Central memory CD8-positive, alpha-beta T cell (primary cell): ENCODE measurements around the gene CNTNAP5.
"Not testable (repeated sequence)": the region's sequence is repeated elsewhere in the genome, so short reads cannot be mapped to it uniquely, and the experiment has no call there.

Source experiments
- ATAC-seq: fragments of 150-1000 bp; cut with Tn5 transposase; replicated peaks from 2 replicates; pipeline ENCODE4 v1.10.0; 2022; ENCODE audit warnings: mild to moderate bottlenecking, moderate FRiP score, moderate number of reproducible peaks; ENCODE audit not compliant: poor library complexity, severe bottlenecking; ENCODE audit errors: extremely low read depth
- DNase-seq, 2 donors: peaks; one replicate each; pipeline ENCODE4 v3.0.0; 2021; ENCODE audit warnings: low spot score in 2 of 2
- H3K27ac Mint-ChIP-seq: one replicate; pipeline ENCODE4 v1.8.0; 2022; ENCODE audit warnings: low read depth, mild to moderate bottlenecking, moderate library complexity, mixed read lengths
- H3K27me3 Mint-ChIP-seq: one replicate; pipeline ENCODE4 v1.8.0; 2022; ENCODE audit warnings: mixed read lengths
- H3K36me3 Mint-ChIP-seq: one replicate; pipeline ENCODE4 v1.8.0; 2022; ENCODE audit warnings: mild to moderate bottlenecking, moderate library complexity, mixed read lengths; ENCODE audit not compliant: insufficient read depth
- H3K4me1 Mint-ChIP-seq: one replicate; pipeline ENCODE4 v1.8.0; 2022; ENCODE audit warnings: mixed read lengths
- H3K4me3 Mint-ChIP-seq: one replicate; pipeline ENCODE4 v1.8.0; 2022; ENCODE audit warnings: mild to moderate bottlenecking, moderate library complexity, mixed read lengths
- H3K9me3 Mint-ChIP-seq: one replicate; pipeline ENCODE4 v1.8.0; 2022; ENCODE audit warnings: mixed read lengths

Gene CNTNAP5

GRCh38 chr2:124325667-124326440 lies 300.8 kb downstream of the CNTNAP5 start:
- DNase-seq (no peak), ATAC-seq (no peak)
- H3K4me3 Mint-ChIP-seq: no peak overlapping the region
- H3K27me3 Mint-ChIP-seq: no peaks in the 10 kb centered on the region
- H3K4me1 Mint-ChIP-seq: no peaks in the 10 kb centered on the region
- no peak overlapping the region for H3K27ac Mint-ChIP-seq
- H3K36me3 Mint-ChIP-seq: no peaks in the 10 kb centered on the region
- H3K9me3 Mint-ChIP-seq: peaks cover 48% of the 10 kb centered on the region

GRCh38 chr2:124327303-124327702 lies 302.2 kb downstream of the CNTNAP5 start:
- H3K36me3 Mint-ChIP-seq: no peaks in the 10 kb centered on the region

GRCh38 chr2:124328397-124328796 lies 303.3 kb downstream of the CNTNAP5 start:
- Mint-ChIP-seq H3K9me3 (peaks cover 46% of the 10 kb centered on the region), H3K27me3 (no peaks in the 10 kb centered on the region), H3K4me1 (no peaks in the 10 kb centered on the region), H3K36me3 (no peaks in the 10 kb centered on the region), H3K4me3 (no peak overlapping the region), H3K27ac (no peak overlapping the region)
- ATAC-seq: no peak
- DNase-seq: no peak

More at GRCh38 chr2:124327303-124327702, 302.2 kb downstream of the CNTNAP5 start:
- Mint-ChIP-seq H3K9me3 (peaks cover 46% of the 10 kb centered on the region), H3K4me1 (no peaks in the 10 kb centered on the region), H3K27me3 (no peaks in the 10 kb centered on the region), H3K4me3 (no peak overlapping the region), H3K27ac (no peak overlapping the region)
- DNase-seq (no peak), ATAC-seq (no peak)

- no peaks in the 10 kb centered on the region for H3K36me3 Mint-ChIP-seq
- no peak overlapping the region for H3K4me3 Mint-ChIP-seq
- no peaks in the 10 kb centered on the region for H3K27me3 Mint-ChIP-seq
- H3K4me1 Mint-ChIP-seq: no peaks in the 10 kb centered on the region
- H3K27ac Mint-ChIP-seq: no peak overlapping the region
- peaks cover 16% of the 10 kb centered on the region for H3K9me3 Mint-ChIP-seq
- DNase-seq (no peak), ATAC-seq (no peak)
These were observed 308.7 kb downstream of the CNTNAP5 start for GRCh38 chr2:124333784-124334183.

DNA sequence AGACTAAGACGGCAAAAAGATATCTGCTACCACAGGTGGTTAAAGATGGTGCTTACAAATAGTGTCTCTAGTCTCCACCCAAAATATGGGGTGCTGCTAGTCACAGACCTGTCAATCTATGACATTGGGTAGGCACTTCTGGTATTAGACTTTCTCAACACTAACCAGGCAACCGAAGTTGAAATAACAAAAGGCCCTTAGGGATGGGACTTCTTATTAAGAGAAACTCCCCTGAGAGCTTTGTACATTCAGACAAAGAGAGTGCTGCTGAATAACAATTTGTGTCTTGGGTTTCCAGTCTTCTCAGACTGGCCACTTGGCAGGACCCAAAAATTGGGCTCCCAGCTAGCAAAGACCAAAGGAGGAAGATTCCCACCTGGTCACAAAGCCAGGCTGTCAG lies 310.0 kb downstream of the CNTNAP5 start:
- Mint-ChIP-seq H3K4me1 (no peaks in the 10 kb centered on the region), H3K27me3 (no peaks in the 10 kb centered on the region), H3K27ac (no peak overlapping the region), H3K36me3 (no peaks in the 10 kb centered on the region), H3K4me3 (no peak overlapping the region), H3K9me3 (peaks cover 21% of the 10 kb centered on the region)
- DNase-seq: no peak
- no peak for ATAC-seq

DNA sequence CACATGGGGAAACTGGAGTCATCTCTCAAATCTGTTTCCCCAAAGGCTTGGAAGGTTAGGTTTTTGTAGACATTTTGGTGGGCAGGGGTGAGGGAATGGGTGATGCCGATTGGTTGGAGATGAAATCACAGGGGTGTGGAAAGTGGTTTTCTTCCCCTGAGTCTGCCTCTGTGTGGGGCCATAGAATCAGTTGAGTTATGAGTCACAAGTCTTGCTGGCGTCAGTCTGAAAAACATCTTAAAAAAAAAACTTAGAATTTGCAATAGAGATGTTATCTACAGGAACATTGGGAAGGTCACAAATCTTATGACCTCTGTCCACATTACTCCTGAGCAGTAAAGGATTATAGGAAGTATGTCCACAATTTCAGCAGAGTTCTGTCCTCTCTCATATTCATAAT lies 314.6 kb downstream of the CNTNAP5 start:
- no peaks in the 10 kb centered on the region for H3K4me1 Mint-ChIP-seq
- no peaks in the 10 kb centered on the region for H3K27me3 Mint-ChIP-seq
- H3K4me3 Mint-ChIP-seq: no peak overlapping the region
- no peaks in the 10 kb centered on the region for H3K36me3 Mint-ChIP-seq
- peaks cover 25% of the 10 kb centered on the region for H3K9me3 Mint-ChIP-seq
- H3K27ac Mint-ChIP-seq: no peak overlapping the region
- ATAC-seq (no peak), DNase-seq (no peak)

GRCh38 chr2:124343827-124344498 lies 318.9 kb downstream of the CNTNAP5 start:
- no peaks in the 10 kb centered on the region for H3K4me1 Mint-ChIP-seq
- ATAC-seq (no peak), DNase-seq (no peak)
- H3K27ac Mint-ChIP-seq: no peak overlapping the region
- no peaks in the 10 kb centered on the region for H3K36me3 Mint-ChIP-seq
- H3K27me3 Mint-ChIP-seq: no peaks in the 10 kb centered on the region
- H3K4me3 Mint-ChIP-seq: no peak overlapping the region
- H3K9me3 Mint-ChIP-seq: peaks cover 20% of the 10 kb centered on the region

- no peak for DNase-seq
- H3K4me1 Mint-ChIP-seq: no peaks in the 10 kb centered on the region
- H3K27ac Mint-ChIP-seq: no peak overlapping the region
- no peak for ATAC-seq
- H3K4me3 Mint-ChIP-seq: no peak overlapping the region
- no peaks in the 10 kb centered on the region for H3K27me3 Mint-ChIP-seq
- H3K36me3 Mint-ChIP-seq: no peaks in the 10 kb centered on the region
- peaks cover 16% of the 10 kb centered on the region for H3K9me3 Mint-ChIP-seq
These were observed 322.1 kb downstream of the CNTNAP5 start for GRCh38 chr2:124347209-124347608.

- H3K27ac Mint-ChIP-seq: no peak overlapping the region
- no peaks in the 10 kb centered on the region for H3K4me1 Mint-ChIP-seq
- H3K27me3 Mint-ChIP-seq: no peaks in the 10 kb centered on the region
- H3K9me3 Mint-ChIP-seq: peaks cover 20% of the 10 kb centered on the region
- H3K36me3 Mint-ChIP-seq: no peaks in the 10 kb centered on the region
- ATAC-seq (no peak), DNase-seq (no peak)
- H3K4me3 Mint-ChIP-seq: no peak overlapping the region
These were observed 328.6 kb downstream of the CNTNAP5 start for GRCh38 chr2:124353656-124354055.

- ATAC-seq: no peak
- Mint-ChIP-seq H3K4me3 (no peak overlapping the region), H3K9me3 (peaks cover 15% of the 10 kb centered on the region), H3K27me3 (no peaks in the 10 kb centered on the region), H3K27ac (no peak overlapping the region), H3K4me1 (no peaks in the 10 kb centered on the region), H3K36me3 (no peaks in the 10 kb centered on the region)
- no peak for DNase-seq
These were observed 329.4 kb downstream of the CNTNAP5 start for GRCh38 chr2:124354466-124354865.

DNA sequence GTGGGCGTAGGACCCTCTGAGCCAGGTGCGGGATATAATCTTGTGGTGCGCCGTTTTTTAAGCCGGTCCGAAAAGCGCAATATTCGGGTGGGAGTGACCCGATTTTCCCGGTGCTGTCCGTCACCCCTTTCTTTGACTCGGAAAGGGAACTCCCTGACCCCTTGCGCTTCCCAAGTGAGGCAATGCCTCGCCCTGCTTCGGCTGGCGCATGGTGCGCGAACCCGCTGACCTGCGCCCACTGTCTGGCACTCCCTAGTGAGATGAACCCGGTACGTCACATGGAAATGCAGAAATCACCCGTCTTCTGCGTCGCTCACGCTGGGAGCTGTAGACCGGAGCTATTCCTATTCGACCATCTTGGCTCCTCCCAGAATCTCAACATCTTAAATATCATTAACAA lies 336.9 kb downstream of the CNTNAP5 start:
- not testable (repeated sequence) for H3K27ac Mint-ChIP-seq, H3K4me1 Mint-ChIP-seq, DNase-seq, H3K36me3 Mint-ChIP-seq, H3K4me3 Mint-ChIP-seq, H3K27me3 Mint-ChIP-seq, ATAC-seq
- peaks cover 16% of the 10 kb centered on the region for H3K9me3 Mint-ChIP-seq

DNA sequence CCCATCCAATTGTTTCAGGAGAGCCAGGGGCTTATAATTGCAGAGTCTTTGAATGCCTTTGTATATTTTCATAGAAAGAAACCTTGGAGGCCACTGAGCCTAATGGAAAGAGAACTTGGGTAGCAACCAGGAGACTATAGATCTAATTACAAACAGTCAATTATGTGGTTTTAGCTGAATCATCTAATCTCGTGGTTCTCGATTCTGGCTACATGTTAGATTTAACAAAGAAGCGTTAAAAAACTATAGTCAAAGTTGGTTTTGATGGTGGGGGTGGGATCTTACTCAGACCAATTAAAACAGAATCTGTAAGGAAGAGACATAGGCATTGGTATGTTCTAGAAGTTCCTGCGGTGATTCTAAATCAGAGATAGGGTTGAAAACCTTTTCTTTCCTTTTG lies 344.1 kb downstream of the CNTNAP5 start:
- no peak overlapping the region for H3K4me3 Mint-ChIP-seq
- DNase-seq (no peak), ATAC-seq (no peak)
- H3K36me3 Mint-ChIP-seq: no peaks in the 10 kb centered on the region
- no peak overlapping the region for H3K27ac Mint-ChIP-seq
- H3K9me3 Mint-ChIP-seq: peaks cover 31% of the 10 kb centered on the region
- H3K4me1 Mint-ChIP-seq: no peaks in the 10 kb centered on the region
- no peaks in the 10 kb centered on the region for H3K27me3 Mint-ChIP-seq

- no peak for DNase-seq
- H3K27ac Mint-ChIP-seq: no peak overlapping the region
- no peak for ATAC-seq
- H3K27me3 Mint-ChIP-seq: no peaks in the 10 kb centered on the region
- H3K9me3 Mint-ChIP-seq: no peaks in the 10 kb centered on the region
- H3K4me3 Mint-ChIP-seq: no peak overlapping the region
- H3K36me3 Mint-ChIP-seq: no peaks in the 10 kb centered on the region
- H3K4me1 Mint-ChIP-seq: no peaks in the 10 kb centered on the region
These were observed 355.2 kb downstream of the CNTNAP5 start for GRCh38 chr2:124380221-124380749.
